Effector memory CD8-positive, alpha-beta T cell (primary cell): ENCODE data around the gene EIPR1.
A peak's percentile ranks its signal among the peaks of the same experiment; 100 is the strongest.
"Not testable (repeated sequence)": the region's sequence is repeated elsewhere in the genome, so short reads cannot be mapped to it uniquely, and the experiment has no call there.

ENCODE experiments used
- ATAC-seq: fragments of 150-1000 bp; cut with Tn5 transposase; replicated peaks from 2 replicates; pipeline ENCODE4 v1.10.0; 2021; ENCODE audit warnings: mild to moderate bottlenecking, moderate library complexity
- DNase-seq, 3 experiments: peaks; one replicate each; pipeline ENCODE4 v3.0.0; 2021
- H3K27ac Mint-ChIP-seq, 2 donors: one replicate each; pipeline ENCODE4 v1.8.0; 2022; ENCODE audit warnings: mild to moderate bottlenecking in 2 of 2, mixed read lengths in 2 of 2, moderate library complexity in 2 of 2
- H3K27me3 Mint-ChIP-seq, 2 donors: one replicate each; pipeline ENCODE4 v1.8.0; 2022; ENCODE audit warnings: mixed read lengths in 2 of 2
- H3K36me3 Mint-ChIP-seq: one replicate; pipeline ENCODE4 v1.8.0; 2022; ENCODE audit warnings: mild to moderate bottlenecking, moderate library complexity, mixed read lengths; ENCODE audit not compliant: insufficient read depth
- H3K4me1 Mint-ChIP-seq, 2 donors: one replicate each; pipeline ENCODE4 v1.8.0; 2022; ENCODE audit warnings: low read depth in 2 of 2, mixed read lengths in 2 of 2
- H3K4me3 Mint-ChIP-seq, 2 donors: one replicate each; pipeline ENCODE4 v1.8.0; 2022; ENCODE audit warnings: mild to moderate bottlenecking in 2 of 2, mixed read lengths in 2 of 2, moderate library complexity in 2 of 2
- H3K9me3 Mint-ChIP-seq, 2 donors: one replicate each; pipeline ENCODE4 v1.8.0; 2022; ENCODE audit warnings: mixed read lengths in 2 of 2

Gene EIPR1

DNA sequence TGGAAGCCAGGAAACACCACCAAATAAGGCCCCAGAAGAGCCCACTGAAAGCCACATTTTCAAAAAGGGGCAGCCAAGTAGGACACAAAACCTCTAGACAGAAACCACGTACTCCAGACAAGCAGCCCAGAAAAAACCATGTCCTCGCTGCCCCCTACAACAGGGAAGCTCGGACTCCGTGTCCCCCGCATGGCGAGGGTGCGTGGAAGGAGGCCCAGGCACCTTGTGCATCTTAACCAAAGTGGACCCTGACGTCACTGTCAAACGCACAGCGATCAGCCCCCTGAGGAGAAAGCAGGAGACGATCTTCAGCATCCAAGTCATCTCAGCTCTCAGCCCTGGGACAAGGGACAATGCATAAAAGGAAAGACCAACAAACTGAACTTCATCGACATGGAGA lies 168.4 kb downstream of the EIPR1 start:
- Mint-ChIP-seq H3K36me3 (no peaks in the 10 kb centered on the region), H3K4me3 (no peak overlapping the region)
- DNase-seq, result no peak

DNA sequence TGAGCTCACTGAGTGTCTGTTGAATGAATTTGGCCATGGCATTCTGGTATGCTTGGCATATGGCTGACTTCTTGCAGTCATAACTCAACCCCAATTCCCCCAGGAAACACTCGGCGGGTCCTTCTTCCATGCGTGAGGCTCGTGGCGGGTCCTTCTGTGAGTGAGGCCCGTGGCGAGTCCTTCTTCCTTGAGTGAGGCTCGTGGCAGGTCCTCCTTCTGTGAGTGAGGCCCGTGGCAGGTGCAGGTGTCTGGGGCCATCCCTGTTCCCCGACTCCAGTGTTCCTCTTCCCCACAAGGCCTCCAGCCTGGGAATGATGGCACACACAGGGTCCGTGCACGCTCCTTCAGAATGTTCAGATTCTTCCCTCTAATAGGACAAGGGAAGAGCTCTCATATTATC lies 169.0 kb downstream of the EIPR1 start:
- Mint-ChIP-seq H3K27ac (peak overlapping the region in 1 of 2 donors; percentile 26), H3K9me3 (no peaks in the 10 kb centered on the region), H3K36me3 (no peaks in the 10 kb centered on the region), H3K4me1 (no peaks in the 10 kb centered on the region), H3K4me3 (no peak overlapping the region), H3K27me3 (no peaks in the 10 kb centered on the region)
- ATAC-seq (no peak), DNase-seq (no peak)

More for the DNA sequence above, 168.4 kb downstream of the EIPR1 start:
- no peaks in the 10 kb centered on the region for H3K9me3 Mint-ChIP-seq
- no peaks in the 10 kb centered on the region for H3K27me3 Mint-ChIP-seq
- peaks cover 0 to under 1% of the 10 kb centered on the region in 2 donors for H3K4me1 Mint-ChIP-seq
- peak overlapping the region; percentile 26 to 57 for H3K27ac Mint-ChIP-seq
- no peak for ATAC-seq

DNA sequence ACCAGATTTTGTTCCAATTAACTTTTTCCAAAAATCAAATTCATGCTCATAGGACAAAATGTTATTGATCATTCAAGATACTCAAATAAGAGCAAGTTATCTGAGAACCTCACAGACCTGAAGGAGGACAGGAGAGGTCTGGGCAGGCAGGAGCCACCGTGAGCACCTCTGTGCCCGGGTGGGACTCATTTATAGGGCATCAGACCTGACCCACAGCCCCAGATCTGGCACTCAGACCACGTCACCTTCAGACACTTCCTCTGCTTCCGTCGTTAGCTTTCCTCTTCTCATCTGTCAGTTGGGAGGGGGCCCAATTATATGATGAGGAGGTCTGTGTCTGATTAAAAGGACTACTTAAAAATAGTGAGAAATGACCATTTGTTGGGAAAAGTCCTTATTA lies 169.4 kb downstream of the EIPR1 start:
- Mint-ChIP-seq H3K27me3 (no peaks in the 10 kb centered on the region), H3K27ac (peak overlapping the region in 1 of 2 donors; percentile 26), H3K36me3 (peaks cover 2% of the 10 kb centered on the region), H3K9me3 (no peaks in the 10 kb centered on the region), H3K4me3 (no peak overlapping the region), H3K4me1 (no peaks in the 10 kb centered on the region)
- DNase-seq (no peak), ATAC-seq (no peak)

DNA sequence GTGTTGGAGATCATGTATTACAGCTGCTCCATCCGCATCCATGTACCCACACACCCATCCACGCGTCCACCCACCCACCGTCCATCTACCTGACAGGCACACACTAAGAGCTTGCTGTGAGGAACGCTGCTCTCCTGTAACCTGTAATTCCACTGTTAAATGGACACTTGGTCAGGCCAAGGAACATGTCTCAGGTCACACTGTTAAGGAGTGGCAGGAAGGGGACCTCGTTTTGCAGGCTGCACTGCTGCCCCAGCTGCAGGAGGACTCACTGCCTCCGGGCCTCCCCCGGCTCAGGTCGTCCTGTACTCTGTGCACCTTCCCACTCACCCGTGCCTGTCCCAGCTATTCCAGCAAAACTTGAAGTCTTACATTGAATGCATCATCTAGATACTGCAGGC lies 170.5 kb downstream of the EIPR1 start:
- Mint-ChIP-seq H3K36me3 (peaks cover 3% of the 10 kb centered on the region), H3K4me3 (no peak overlapping the region), H3K27ac (no peak overlapping the region), H3K9me3 (no peaks in the 10 kb centered on the region), H3K27me3 (no peaks in the 10 kb centered on the region), H3K4me1 (no peaks in the 10 kb centered on the region)
- no peak for DNase-seq
- no peak for ATAC-seq

DNA sequence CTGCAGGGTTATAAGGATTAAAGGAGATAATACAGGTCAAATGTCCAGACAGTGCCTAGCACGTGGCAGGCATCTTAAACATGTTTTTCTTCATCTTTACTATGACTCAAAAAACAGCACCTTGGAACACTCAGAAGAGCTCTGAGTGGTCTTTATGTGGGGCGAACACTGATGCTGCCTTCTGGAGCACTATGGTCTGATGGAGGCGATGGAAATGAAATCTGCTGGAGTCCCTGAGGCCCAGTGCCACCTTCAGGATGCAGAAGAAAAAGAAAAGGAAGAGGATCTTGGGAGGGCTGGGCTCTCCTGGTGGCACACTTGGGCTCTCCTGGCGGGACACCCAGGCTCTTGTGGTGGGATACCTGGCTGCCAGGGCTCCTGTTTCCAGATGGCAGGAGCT lies 171.8 kb downstream of the EIPR1 start:
- Mint-ChIP-seq H3K27ac (peak overlapping the region in 1 of 2 donors; percentile 53), H3K4me3 (no peak overlapping the region), H3K9me3 (no peaks in the 10 kb centered on the region), H3K27me3 (no peaks in the 10 kb centered on the region), H3K36me3 (peaks cover 3% of the 10 kb centered on the region), H3K4me1 (peaks cover 0 to 5% of the 10 kb centered on the region in 2 donors)
- ATAC-seq (no peak), DNase-seq (no peak)

DNA sequence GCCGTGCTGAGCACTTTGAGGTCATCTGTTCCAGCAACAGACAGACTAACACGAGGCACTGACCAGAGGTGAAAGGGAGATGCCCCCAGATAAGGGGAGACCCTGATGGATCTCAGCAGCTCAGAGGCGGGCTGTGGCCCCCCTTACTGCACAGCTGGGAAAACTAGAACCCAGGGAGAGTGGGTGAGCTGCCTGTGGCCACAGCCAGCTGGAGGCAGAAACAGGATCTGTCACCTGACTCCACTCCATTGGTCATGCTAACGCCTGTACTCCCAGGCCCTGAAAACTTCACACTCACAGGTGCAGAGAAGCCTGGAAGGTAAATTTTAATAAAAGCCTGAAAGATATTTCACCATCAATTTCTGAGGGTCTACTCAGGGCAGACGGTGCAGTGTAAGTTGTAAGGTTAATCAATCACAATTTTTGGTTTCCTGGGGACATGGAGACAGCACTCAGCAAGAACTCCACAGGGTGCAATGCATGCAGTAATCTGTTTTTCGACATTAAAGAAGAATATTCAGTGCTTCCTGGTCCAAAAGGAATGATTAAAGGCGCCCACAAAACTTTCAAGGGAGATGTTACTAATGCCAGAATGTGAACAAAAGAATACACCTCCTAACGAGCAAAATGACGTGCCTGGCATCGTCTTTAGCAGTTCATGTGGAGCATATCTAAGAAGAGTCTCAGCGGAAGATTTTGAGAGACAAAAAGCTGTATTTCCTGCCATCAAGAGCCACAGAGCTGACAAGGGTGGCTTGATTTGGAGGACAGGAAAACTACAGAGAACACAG lies 173.4 kb downstream of the EIPR1 start:
- H3K27ac Mint-ChIP-seq, result no peak overlapping the region
- H3K4me3 Mint-ChIP-seq, result no peak overlapping the region
- peaks cover 8% of the 10 kb centered on the region for H3K36me3 Mint-ChIP-seq
- H3K9me3 Mint-ChIP-seq, result no peaks in the 10 kb centered on the region
- ATAC-seq (no peak), DNase-seq (no peak)
- peaks cover 8 to 13% of the 10 kb centered on the region in 2 donors for H3K4me1 Mint-ChIP-seq
- no peaks in the 10 kb centered on the region for H3K27me3 Mint-ChIP-seq

DNA sequence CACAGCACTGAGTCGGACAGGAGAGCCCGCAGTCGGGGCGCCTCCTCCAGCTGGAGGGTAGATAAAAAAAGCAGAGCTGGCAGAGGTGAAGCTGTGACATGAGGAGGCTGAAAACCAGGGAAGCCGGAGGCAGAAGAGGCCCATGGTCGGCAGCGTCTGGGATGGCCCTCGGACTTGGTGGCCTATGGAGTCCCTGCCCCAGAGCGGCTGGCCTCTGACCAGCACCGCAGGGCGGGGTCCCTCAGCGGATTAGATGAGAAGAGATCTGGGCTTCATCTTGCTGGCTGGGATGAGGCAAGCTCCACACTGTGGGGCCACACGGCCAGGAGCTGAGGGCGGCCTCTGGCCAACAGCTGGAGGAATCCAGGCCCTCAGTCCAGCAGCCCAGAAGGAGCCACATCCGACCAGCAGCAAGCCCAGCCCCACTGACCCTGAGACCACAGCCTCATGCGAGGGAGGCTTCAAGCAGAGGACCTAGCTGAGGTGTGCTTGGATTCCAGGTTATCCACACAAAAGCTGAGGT lies 174.1 kb downstream of the EIPR1 start:
- DNase-seq (no peak), ATAC-seq (no peak)
- Mint-ChIP-seq H3K36me3 (peaks cover 8% of the 10 kb centered on the region), H3K27ac (peak overlapping the region in 1 of 2 donors; percentile 85), H3K27me3 (no peaks in the 10 kb centered on the region), H3K4me1 (peaks cover 10 to 14% of the 10 kb centered on the region in 2 donors), H3K4me3 (no peak overlapping the region), H3K9me3 (no peaks in the 10 kb centered on the region)

DNA sequence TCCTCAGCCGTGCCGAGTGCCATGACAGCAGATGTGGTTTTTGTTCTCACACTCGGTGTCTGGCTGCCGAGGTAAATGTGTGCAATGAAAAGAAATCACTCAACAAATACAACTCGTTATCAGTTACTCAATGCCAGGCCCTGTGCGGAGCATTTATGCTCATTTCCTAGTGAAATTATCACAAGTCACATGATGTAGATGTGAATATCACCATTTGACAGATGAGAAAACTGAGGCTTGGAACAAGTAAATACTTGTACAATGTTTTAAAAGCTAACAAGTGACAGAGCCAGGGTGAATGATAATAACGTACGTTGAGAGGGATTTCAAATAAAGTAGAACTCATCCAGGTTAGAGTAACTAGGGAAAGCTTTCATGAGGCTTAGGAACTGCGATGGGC lies 174.7 kb downstream of the EIPR1 start:
- Mint-ChIP-seq H3K36me3 (peaks cover 8% of the 10 kb centered on the region), H3K9me3 (no peaks in the 10 kb centered on the region), H3K27ac (peak overlapping the region in 1 of 2 donors; percentile 85), H3K4me3 (no peak overlapping the region), H3K27me3 (no peaks in the 10 kb centered on the region), H3K4me1 (peaks cover 14 to 15% of the 10 kb centered on the region in 2 donors)
- DNase-seq (no peak), ATAC-seq (no peak)

DNA sequence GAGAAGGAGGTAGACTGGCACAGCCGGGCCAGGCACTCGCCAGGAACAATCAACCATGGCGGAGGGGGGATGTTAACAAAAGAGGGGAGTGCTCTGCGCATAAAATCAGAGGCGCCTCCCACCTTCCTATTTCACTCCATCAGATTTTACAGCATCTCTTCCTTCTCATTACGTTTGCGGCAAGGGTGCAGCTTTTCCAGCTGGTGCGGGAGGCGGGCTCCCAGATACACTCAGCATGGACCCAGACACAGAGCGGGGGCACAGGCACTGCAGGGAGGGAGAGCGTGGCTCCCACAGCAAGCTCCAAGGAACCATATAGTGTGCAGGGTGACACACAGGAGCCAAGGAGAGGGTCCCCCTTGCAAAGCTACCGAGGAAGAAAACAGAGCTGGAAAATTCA lies 176.3 kb downstream of the EIPR1 start:
- Mint-ChIP-seq H3K36me3 (peaks cover 11% of the 10 kb centered on the region), H3K27me3 (no peaks in the 10 kb centered on the region), H3K9me3 (no peaks in the 10 kb centered on the region), H3K4me1 (peaks cover 14 to 18% of the 10 kb centered on the region in 2 donors), H3K4me3 (no peak overlapping the region), H3K27ac (peak overlapping the region in 1 of 2 donors; percentile 81)
- DNase-seq (no peak), ATAC-seq (no peak)

DNA sequence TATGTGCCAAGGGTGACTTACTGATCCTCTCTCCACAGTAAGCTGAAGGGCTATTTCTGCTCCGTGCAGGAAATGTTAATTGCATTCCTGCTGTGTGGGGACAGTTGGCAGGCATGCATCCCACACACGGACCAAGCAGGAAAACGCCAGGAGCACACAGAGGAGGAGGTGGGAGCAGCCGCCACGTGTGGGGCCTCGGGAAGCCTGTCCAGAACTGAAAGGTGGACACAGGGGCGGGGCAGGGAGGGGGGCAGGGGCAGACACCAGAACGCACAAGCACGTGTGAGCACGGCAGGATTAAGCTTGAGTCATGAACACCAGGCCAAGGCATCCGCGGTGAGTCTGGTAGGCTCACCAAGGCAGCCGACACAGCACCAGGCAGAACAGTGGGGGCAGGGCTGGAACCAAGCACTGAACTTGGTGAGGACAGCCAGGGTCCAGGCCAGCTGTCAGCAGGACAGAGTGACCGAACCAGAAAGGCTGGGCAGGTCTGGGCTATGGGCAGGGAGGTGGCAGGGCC lies 177.1 kb downstream of the EIPR1 start:
- ATAC-seq, result no peak
- Mint-ChIP-seq H3K36me3 (peaks cover 14% of the 10 kb centered on the region), H3K27ac (peak overlapping the region; percentile 81 to 89), H3K9me3 (no peaks in the 10 kb centered on the region), H3K27me3 (no peaks in the 10 kb centered on the region), H3K4me3 (no peak overlapping the region), H3K4me1 (peaks cover 14 to 21% of the 10 kb centered on the region in 2 donors)
- DNase-seq, result no peak

DNA sequence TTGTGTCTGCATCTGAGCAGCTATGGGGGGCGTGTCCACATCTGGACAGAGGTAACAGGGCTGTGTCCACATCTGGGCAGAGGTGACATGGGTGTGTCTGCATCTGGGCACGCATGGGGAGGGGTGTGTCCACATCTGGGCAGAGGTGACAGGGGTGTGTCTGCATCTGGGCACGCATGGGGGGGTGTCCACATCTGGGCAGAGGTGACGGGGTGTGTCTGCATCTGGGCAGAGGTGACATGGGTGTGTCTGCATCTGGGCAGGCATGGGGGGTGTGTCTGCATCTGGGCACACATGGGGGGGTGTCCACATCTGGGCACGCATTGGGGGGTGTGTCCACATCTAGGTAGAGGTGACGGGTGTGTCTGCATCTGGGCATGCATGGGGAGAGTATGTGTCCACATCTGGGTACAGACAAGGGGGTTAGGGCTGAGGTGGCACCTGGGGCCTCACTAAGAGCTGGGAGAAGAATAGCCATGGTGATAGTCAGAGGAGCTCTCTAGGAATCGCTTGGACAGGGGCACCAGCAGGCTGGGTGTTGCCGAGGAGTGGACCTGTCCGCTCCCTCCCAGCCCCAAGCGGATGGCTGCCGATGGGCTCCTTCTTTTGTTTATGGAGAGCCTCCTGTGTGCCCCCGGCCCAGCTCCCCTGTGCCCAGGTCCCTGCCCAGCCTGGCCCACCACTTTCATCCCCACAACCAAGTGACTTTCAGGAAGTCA lies 177.8 kb downstream of the EIPR1 start:
- no peaks in the 10 kb centered on the region for H3K27me3 Mint-ChIP-seq
- no peaks in the 10 kb centered on the region for H3K9me3 Mint-ChIP-seq
- peaks cover 14 to 21% of the 10 kb centered on the region in 2 donors for H3K4me1 Mint-ChIP-seq
- peak overlapping the region; percentile 81 to 89 for H3K27ac Mint-ChIP-seq
- H3K36me3 Mint-ChIP-seq, result peaks cover 21% of the 10 kb centered on the region
- ATAC-seq (no peak), DNase-seq (no peak)
- H3K4me3 Mint-ChIP-seq, result no peak overlapping the region

DNA sequence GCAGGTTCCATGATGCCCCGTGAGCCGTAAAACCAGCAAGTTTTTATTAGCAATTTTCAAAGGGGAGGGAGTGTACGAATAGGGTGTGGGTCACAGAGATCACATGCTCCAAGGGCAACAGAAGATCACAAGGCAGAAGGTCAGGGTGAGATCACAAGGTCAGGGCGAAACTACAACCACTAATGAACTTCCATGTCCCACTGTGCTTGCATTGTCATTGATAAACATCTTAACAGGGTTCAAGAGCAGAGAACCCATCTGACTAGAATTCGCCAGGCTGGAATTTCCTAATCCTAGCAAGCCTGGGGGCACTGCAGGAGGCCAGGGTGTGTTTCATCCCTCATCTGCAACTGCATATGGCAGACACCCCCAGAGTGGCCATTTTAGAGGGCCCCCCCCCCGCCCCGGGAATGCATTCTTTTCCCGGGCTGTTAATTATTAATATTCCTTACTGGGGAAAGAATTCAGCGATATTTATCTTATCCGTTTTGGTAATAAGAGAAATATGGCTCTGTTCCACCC lies 178.9 kb downstream of the EIPR1 start:
- H3K27ac Mint-ChIP-seq, result peak overlapping the region; percentile 25 to 70
- not testable (repeated sequence) for H3K9me3 Mint-ChIP-seq, H3K27me3 Mint-ChIP-seq, ATAC-seq, DNase-seq
- peaks cover 28% of the 10 kb centered on the region for H3K36me3 Mint-ChIP-seq
- H3K4me3 Mint-ChIP-seq, result peak overlapping the region in 1 of 2 donors; percentile 51
- peaks cover 14 to 21% of the 10 kb centered on the region in 2 donors for H3K4me1 Mint-ChIP-seq

DNA sequence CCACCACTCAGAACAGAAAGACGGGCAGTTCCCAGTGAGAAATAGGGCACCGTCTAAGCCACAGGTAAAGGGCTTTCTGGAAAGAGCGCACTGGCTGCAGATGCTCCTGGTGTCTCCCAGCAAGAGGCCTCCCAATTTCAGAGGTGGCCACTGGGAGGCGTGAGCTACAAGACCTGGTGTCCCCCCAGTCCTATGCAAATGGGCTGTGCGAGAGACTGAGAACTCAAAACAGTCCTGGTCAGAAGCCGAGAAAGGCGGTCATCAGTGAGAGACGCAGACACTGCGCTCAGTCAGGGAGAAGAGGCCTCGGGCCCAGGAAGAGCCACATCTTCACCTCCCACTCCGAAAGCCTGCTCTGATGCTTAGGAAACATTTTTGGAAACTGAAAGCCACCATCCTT lies 179.5 kb downstream of the EIPR1 start:
- H3K36me3 Mint-ChIP-seq, result peaks cover 26% of the 10 kb centered on the region
- H3K4me3 Mint-ChIP-seq, result peak overlapping the region in 1 of 2 donors; percentile 51
- DNase-seq (no peak), ATAC-seq (peak; percentile 44)
- peaks cover 14 to 21% of the 10 kb centered on the region in 2 donors for H3K4me1 Mint-ChIP-seq
- peak overlapping the region; percentile 25 to 70 for H3K27ac Mint-ChIP-seq
- no peaks in the 10 kb centered on the region for H3K27me3 Mint-ChIP-seq
- H3K9me3 Mint-ChIP-seq, result no peaks in the 10 kb centered on the region
